ENCODE data around the gene TOP1.

Gene TOP1

DNA sequence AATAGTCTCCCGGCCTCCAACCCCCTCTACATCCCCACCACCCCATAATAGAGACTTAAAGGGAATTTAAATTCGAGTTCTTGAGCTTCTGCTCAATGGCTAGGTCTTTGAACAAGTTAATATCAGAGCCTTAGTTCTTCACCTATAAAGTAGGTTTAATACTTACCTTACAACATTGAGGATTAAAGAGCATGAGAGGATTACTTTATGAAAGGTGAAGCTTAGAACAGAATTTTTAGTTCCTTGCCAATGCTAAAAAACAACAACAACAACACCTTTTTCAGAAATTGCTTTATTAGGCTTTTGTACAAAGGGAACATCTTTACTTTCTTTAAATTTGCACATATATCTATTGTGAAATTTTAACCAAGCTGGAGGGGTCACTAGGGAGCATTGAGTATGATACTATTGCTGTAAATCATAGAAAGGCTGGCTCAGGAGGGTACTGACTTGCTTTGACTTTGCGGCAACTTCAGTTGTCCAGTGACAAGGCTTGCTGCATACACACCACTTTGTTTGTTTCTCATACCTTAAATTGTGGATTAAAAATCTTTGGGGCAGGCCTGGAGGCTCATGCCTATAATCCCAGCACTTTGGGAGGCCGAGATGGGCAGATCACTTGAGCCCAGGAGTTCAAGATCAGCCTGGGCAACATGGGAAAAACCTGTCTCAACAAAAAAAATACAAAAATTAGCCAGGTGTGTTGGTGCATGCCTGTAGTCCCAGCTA, 9.7 kb downstream of the TOP1 start:
- DNase-seq, result no peak

DNA sequence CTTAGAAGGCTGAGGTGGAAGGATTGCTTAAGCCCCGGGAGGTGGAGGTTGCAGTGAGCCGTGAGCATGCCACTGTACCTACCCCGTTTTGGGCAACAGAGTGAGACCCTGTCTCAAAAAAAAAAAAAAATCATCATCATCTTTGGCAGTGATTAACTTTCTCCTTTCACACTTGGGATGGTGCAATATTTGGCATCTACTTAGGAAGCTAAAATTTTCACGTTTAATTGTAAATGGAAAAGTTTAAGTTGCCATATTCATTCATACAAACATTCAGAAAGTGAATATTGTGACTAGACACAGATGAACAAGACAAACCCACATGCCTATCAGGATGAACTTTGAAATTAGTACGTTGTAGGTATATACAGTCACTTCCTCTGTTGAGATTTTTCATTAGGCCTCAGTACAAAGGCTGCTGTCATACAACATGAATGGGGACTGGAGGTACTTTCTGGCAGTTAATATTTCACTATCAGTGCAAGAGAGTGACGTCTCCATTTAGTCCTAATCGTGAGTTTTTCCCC, 10.3 kb downstream of the TOP1 start:
- no peak for DNase-seq

DNA sequence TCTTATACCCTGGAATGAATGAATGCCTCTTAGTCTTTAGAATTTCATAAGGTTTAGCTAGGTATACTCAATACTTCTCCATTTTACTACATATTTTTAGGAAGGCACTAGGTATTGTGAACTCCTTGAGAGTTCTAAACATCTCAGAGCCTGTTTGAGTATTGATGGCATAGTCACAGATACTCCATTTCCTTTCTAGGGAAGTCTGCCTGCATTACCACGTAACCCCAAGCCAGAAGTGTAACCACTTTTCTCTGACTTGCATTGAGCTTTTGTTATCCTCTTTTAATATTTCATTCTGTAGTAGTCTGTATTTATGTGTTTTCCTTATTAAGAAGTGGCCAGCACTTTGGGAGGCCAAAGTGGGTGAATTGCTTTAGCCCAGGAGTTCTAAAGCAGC, 12.2 kb downstream of the TOP1 start:
- no peak for DNase-seq

DNA sequence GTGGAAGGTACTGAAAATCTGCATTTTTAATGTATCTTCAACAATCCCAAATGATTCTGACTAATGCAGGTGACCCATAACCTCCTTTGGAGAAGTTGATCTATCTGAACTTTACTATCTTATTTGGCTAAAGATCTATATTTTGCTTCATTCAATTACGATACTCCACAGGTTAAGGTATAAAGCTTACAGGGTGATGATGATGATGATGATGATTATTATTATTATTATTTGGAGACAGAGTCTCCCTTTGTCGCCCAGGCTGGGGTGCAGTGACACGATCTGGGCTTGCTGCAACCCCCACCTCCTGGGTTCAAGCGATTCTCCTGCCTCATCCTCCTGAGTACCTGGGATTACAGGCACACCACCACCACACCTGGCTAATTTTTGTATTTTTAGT, 13.1 kb downstream of the TOP1 start:
- DNase-seq, result no peak

DNA sequence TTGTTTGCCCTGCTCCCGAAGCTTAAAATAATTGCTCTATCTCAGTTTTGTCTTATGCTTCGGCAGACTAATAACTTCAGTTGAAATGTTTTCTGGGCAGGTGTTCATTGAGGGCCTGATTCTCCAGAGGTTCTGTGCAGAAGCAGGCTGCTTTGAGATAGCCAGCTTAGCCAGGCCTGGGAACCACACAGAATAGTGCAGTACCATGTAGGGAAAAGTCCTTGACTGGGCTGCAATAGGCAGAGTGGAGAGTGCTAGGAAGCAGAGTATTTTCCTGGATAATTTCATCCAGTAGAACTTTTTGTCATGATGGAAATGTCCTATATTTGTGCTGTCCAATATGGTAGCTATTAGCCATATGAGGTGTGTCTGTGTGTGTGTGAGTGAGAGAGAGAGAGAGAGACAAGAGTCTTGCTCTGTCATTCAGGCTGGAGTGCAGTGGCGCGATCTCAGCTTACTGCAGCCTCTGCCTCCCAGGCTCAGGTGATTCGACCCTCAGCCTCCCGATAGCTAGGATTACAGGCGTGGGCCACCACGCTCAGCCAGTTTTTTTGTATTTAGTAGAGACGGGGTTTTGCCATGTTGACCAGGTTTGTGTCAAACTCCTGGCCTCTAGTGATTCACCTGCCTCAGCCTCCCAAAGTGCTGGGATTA, 15.9 kb downstream of the TOP1 start:
- DNase-seq, result no peak

DNA sequence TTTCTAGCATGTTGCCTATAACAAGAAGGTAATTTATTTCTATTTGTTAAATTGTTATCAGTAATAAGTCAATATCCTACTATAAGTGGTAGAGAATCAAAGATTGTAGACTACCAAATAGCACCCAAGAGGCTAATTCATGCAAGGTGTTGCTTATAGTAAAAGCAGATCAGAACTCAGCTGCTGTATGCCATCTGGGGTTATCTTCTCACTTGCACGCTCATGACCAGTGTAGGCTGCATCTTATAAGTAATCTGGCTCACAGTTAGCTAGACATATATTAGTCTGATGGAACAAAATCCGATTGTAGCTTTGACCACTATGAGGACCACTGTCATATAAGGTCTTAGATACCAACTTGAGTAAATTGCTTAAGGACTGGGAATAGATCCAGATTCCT, 17.0 kb downstream of the TOP1 start:
- DNase-seq, result no peak

DNA sequence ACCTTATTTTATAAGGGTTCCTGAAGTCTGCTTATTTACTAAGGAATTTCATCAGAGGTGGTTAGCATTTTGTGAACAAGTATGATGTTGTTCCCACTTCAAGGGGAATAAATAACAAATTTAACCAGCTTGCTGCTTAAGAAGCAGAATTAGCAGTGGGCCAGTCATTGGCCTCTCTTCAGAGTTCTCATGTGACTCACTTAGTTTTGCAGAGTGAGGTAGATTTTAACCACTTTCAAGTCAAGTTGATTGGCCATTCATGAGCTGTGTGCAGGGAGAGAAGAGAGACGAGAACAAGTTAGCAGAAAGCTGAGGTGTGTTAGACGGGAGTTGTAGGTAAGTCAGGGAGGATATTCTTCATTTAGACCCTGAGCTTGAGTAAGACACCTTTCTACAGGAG, 18.1 kb downstream of the TOP1 start:
- no peak for DNase-seq

DNA sequence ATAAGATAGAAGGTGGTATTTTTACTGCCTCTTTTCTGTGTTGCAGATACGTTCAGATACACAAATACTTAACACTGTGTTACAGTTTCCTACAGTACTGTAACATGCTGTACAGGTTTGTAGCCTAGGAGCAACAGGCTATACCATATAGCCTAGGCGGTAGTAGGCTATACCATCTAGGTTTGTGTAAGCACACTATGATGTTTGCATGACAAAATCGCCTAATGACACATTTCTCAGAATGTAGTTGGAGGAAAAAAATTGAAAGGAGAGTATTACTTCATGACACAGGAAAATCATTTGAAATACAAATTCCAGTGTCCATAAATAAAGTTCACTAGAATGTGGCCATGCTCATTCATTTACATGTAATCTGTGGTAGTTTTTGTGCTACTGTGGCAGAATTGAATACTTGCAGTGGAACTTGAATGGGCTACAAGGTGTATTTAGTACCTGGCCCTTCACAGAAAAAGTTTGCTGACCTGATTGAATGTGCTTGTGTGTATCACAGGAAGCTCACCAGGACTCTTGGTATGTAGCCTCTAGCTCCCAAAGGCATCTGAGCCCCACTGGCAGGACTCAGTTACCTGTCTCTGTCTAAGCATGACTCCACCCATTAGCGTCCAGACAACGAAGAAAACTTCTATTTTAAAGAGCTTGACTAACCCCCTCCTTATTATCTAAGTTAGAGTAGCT, 18.8 kb downstream of the TOP1 start:
- no peak for DNase-seq

DNA sequence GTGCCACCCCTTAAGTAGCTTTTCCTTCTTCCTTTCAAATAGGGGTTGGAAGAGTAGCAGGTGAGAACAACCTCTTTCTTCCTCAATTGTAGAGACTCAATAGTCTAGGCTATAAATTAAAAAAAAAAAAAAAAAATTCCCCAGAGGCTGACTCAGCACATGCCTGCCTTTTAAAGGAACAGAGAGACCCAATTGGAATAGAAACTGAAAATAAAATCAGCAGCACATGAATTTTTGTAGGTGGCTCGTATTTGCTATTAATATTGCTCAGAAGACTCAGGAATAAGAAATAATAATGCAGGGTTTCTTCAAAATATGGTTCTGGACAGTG, 19.3 kb downstream of the TOP1 start:
- no peak for DNase-seq

DNA sequence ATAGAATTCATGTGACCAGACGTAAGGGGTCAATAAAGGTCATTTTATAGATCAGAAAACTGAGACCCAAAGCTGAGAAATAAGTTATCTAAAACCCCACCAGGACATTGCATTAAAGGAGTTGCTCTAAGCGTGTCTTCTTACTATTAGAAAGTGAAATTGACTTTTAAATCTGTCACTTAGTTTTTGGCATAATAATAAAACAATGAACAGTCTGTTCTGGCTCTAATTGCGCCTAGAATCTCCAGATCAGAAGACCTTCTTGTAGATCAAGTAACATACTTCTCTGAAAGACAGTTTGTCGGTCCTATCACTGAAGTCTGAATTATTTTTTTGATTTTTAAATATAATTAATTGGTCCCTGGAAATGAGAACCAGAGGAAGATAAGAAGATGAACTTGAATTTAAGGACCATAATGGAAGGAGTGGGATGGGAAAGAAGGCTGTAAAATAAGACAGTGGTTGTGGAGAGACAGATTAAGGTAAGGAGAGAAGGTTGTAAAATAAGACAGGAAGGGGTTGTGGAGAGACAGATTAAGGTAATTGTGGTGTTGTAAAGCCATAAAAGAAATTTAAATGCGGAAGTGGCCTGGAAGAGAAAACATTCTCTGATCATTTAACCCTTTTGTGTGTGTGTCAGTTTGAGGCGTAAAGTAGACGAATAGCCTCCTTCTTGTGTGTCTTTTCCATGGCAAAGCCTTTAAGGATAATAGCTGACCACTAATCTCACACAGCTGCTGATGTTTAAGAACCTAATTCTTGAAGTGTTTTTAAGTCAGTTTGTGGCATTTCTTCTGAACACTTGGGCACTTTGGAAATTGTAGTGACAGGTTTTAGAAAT, 20.1 kb downstream of the TOP1 start:
- no peak for DNase-seq

DNA sequence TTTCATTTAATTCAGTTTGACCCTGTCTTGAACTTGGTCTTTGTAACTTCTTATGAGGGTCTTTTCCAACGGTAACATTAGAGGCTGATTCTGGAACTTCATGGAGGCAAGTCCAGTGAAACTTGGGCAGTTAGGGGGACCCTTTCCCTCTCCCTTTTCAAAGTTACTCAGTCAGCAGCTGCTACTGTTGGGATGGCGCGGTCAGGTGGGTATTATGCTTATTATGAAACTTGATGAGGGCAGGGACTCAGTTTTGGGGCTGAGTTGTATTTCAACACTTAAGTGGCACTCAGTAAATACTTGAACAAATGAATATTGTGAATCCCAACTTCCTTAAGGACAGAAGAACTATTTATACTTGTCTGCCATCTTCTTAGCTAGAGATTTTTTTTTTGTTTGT, 20.8 kb downstream of the TOP1 start:
- DNase-seq, result no peak

DNA sequence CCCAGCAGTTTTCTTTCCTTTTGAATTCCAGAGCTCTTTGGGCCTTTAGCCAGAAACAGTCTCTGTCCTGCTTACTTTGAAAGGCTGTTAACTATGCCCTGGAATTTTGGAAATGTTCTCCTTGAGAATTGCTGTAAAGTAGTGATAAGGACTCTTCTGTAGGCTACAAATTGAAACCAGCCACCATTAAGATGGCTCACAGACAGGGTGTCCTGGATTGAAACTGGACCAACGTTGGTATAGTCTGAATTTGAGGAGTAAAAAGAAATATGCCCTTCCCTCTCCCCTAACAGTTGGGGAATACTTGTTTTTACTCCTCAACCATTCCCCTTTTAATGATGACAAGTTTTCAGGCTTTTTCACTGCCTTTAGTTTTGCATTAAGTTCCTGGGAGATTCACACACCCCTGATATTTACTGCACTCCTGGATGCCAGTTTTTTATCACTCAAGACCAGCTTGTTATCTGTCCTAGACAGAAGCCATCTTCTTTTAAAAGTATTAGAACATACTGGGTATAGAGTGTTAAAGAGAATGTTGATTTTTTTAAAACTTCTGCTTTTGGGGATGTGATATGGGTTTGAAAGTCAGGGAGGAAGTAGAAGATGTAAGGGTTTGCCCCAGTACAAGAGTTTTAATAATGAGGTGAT, 21.9 kb downstream of the TOP1 start:
- DNase-seq, result no peak

DNA sequence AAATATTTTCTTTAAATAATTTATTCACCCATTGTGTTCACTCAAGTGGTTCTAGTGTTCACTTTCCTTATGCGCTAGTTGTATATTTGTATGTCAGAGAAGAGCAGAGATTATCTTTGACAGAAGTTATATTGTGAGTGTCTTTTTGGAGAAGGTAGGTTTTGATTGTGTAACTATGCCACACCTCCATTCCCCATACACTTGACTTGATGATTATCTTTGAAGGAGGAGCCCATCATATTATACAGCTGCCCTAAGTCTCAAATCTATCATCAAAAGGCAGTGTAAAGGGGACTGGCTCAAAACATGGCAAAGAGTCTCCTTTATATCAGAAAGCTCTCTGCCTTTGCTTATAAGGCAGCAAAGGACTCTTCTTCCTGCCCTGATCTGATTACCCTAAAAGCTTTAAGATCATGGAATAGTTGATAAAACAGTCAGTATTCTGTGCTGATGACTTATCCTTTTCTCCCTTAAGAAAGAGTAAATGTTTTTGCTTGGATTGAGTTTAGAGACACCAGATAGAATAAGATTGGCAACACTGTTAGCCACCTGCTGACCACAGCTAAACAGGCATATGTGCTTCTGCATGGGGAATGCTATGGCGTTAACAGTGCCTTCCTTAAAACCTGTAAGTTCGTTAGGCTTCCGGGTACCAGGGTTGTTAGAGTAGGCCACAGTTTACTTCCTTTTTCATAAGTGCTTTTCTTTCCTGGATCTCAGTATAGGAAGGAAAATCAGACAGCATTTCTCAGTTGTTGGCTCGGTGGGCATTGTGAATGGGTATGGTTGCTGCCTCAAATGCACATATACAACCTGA, 22.6 kb downstream of the TOP1 start:
- no peak for DNase-seq

DNA sequence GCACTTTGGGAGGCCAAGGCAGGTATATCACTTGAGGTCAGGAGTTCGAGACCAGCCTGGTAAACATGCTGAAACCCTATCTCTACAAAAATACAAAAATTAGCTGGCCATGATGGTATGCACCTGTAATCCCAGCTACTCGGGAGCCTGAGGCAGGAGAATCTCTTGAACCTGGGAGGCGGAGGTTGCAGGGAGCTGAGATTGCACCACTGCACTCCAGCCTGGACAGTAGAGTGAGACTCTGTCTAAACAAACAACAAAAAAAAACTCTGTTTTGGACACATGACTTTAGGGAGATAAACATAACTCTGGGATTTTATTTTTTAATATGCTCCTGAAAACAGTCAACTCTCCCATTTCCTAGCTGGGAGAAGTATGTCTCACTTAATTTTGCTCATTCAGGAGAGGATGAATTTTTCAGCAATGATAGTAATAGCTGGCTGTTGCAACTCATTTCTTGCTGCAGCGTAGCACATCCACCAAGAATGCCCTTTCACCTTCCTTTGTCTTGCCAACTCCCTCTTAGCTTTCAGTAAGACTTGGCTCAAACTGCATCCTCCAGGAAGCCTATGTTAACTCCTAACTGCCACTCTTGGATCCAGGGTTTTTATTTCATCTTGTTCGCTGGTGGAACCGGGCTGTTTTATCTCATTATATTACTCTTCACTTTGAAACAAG, 24.3 kb downstream of the TOP1 start:
- no peak for DNase-seq

DNA sequence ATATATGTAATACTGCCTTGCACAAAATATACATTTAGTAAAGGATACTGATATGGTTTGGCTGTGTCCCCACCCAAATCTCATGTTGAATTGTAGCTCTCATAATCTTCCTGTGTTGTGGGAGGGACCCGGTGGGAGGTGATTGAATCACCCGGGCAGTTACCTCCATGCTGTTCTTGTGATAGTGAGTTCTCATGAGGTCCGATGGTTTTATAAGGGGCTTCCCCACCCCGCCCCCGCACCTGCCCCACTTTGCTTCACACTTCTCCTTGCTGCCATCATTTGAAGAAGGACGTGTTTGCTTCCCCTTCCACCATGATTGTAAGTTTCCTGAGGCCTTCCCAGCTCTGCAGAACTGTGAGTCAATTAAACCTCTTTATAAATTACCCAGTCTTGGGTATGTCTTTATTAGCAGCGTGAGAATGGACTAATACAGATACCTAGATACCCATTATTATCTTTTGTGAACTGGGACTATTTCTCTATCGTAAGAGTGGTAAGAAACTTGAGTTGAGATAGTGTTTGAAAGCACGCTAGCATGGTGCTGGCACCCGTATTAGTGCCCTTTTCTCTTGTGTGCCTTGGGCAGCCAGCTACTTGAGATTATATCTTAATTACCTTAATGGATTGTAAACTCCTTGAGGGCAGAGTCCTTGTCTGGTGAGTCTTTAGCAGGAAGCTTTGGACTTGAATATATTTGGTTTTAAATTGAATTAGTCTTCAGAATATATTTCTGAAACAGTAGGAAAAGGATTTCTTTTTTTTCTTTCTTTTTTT, 25.6 kb downstream of the TOP1 start:
- DNase-seq, result no peak

DNA sequence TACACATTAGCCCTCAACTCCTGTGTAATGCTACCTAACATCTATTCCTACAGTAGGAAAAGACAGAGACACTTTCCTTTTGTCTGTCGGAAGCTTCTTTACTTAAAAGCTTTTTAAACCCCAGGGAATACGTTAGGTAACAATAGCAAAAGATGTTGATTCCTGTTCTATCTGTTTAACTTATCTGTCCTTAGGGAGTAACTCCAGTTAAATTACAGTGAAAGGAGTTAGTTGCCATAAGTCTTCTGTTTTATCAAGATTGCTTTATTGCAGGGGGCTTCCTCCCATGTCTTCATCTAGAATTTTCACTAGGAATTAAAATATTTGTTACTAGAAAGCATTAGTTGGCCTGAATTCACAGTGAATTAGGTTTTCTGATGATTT, 26.2 kb downstream of the TOP1 start:
- no peak for DNase-seq

DNA sequence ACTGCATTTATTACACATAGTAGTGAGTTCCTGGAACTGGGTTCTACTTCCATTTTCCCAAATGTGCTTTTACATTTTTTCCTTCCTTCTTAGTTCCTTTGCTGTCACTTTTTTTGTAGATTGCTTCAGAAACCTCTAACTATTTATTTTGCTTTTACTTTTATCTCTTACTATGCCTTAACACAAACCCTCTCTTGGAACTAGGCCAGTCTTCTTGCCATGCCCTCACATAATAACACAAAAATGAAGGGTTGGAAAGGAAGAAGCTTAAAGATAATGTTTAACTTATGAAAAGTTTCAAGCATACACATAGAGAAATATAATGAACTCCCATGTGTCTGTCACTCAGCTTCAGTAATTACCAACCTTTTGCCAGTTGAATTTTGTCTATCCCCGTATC, 27.1 kb downstream of the TOP1 start:
- no peak for DNase-seq

DNA sequence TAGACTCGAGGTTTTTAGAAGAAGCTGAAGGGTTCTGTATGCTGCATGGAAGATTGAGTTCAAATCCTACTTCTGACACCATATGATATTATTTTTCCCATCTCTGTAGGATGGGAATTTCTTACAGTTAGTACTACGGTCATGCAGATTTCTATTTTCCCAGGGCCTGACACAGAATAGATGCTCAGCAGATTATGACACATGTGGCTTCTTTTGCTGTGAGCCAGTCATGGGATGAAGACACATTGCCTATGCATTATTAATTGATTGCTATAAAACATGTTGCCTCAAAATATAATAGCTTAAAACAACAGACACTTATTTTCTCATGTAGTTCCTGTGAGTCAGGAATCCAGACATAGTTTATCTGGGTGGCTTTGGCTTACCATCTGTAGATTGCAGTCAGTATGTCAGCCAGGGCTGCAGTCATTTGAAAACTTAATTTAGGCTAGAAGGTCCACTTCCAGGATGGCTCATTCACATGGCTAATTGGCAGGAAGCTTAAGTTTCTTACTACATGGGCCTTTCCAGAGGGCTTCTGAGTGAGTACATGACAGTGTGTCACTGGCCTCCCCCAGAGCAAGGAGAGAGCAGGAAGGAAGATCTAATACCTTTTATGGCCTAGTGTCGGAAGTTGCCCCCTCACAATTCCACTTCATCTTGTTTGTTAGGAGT, 29.5 kb downstream of the TOP1 start:
- no peak for DNase-seq

DNA sequence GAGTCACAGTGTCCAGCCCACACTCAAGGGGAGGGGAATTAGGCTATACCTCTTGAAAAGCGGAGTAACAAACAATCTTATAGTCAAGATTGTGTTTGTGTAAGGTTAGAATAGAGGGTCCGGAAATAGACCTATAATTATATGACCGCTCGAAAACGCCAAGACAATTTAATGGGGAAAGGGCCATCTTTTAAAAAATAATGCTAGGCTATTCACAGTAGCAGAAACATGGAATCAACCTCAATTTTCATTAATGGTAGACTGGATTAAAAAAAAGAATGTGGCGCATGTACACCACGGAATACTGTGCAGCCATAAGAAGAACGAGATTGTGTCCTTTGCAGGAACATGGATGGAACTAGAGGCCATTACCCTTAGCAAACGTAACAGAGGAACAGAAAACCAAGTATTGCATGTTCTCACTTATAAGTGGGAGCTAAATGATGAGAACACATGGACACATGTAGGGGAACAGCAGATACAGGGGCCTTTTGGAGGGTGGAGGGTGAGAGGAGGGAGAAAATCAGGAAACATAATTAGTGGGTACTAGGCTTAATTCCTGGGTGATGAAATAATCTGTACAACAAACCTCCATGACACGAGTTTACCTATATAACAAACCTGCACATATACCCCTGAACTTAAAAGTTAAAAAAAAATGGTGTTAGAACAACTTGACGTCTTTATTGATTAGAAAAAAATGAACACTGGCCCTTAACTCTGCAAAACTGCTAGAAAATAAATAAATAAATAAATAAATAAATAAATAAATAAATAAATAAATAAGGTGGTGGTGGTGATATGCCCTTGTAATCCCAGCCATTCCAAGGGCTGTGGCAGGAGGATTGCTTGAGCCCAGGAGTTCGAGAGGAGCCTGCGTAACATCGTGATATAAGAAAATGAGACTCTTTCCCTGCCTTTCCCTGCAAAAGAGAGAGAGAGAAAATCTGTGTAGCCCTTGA, 30.3 kb downstream of the TOP1 start:
- no peak for DNase-seq

Data from NCI-H1694 treated with DMSO at 0.1 percent for 48 hours (cell line).